ENCODE data around the gene GRIK5. TPM values are rescaled to one million over a fixed set of nuclear protein-coding genes. Genes with fewer than 3 reads are reported as not detected.

The GRIK5 gene
- total and polyA plus RNA-seq, 2 of the 8 experiments (the other 6 are each of a cell fraction or from before 2014, with no cell fraction given): 17.8 to 42.9 TPM

DNA sequence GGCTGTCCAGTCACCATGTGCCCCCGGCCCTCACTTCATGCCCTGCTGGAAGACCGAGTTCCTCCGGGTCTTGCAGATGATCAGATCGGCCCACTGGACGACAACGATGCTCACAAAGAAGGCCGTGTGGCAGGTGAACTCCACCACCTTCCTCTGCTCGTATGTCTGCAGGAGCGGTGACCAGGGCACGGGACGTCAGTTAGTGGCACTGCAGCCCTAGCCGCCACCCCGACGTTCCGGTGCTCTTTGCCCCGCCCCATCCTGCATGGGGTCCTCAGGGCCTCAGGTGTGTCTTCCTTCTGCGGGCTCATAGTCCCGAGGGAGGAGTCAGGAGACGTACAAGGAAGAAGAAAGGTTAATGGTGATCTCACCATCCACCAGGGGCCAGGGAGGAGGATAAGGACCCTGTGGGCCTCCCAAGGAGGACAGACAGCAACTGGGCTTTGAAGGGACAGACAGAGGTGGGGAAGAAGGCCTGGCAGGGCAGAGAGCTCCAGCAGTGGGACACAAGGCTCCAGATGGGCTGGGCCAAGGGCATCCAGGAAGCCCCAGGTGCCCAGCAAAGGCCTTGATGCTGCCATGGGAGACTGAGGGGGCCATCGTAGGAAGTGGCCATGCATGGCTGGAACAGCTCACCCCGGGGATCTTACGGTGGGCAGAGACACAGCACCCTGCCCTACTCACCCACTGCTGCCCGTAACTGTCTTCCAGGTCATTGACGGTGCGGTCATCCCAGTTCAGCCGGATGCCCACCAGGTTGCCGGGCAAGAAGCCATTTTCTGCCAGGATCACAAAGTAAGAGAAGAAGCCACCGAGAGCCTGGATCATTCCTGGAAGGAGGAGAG is 101.0 kb downstream of the GRIK5 start:
- Histone ChIP-seq H2AK5ac (ENCODE audit: low read depth, low read length) (no peak overlapping the region), H3K36me3 (ENCODE audit: control insufficient read depth in 2 of 4, insufficient read depth in 4 of 4, low read length in 3 of 4) (peaks cover 0 to 9% (median 0%) of the 10 kb centered on the region in 4 experiments; a peak in 3 of 8 replicates), H2BK120ac (replicated peaks; ENCODE audit: low read depth, low read length) (no peak overlapping the region), H3K18ac (ENCODE audit: extremely low read depth, low read length) (no peak overlapping the region), H3K14ac (ENCODE audit: insufficient read length) (no peak overlapping the region), H3K4me3 (ENCODE audit: extremely low read depth in 1 of 4, insufficient read depth in 2 of 4, low read depth in 3 of 4, low read length in 4 of 4) (no peak overlapping the region), H3K23ac (ENCODE audit: insufficient read length) (no peak overlapping the region), H4K8ac (ENCODE audit: extremely low read depth, insufficient read depth, low read length) (peak overlapping the region; percentile 38; the same call in 1 of the 2 replicates), H4K91ac (replicated peaks; ENCODE audit: insufficient read length, low read length) (no peak overlapping the region), H3K4ac (replicated peaks; ENCODE audit: insufficient read length, low read depth, low read length) (no peak overlapping the region), H2BK12ac (ENCODE audit: low read depth, low read length) (no peak overlapping the region), H2BK20ac (ENCODE audit: low read length) (no peak overlapping the region), H3K27ac (ENCODE audit: low read depth, low read length) (no peak overlapping the region), H3K9ac (replicated peaks in 1 of 4; ENCODE audit: extremely low read depth in 1 of 4, low read depth in 3 of 4, low read length in 3 of 4) (no peak overlapping the region), H3K23me2 (ENCODE audit: low read depth, low read length) (no peaks in the 10 kb centered on the region), H3K79me1 (ENCODE audit: low read depth, low read length) (no peaks in the 10 kb centered on the region), H2BK5ac (ENCODE audit: low read depth, low read length) (peak overlapping the region; percentile 60; the same call in 1 of the 2 replicates), H3K4me2 (ENCODE audit: insufficient read depth in 1 of 2, low read depth in 2 of 2, low read length in 2 of 2) (no peak overlapping the region), H3K79me2 (ENCODE audit: control insufficient read depth in 1 of 2, insufficient read depth in 2 of 2, low read length in 2 of 2) (no peaks in the 10 kb centered on the region), H3K27me3 (replicated peaks in 1 of 4; ENCODE audit: control insufficient read depth in 3 of 4, extremely low read depth in 1 of 4, insufficient read depth in 3 of 4, low read length in 3 of 4) (no peaks in the 10 kb centered on the region), H3K56ac (replicated peaks; ENCODE audit: insufficient read length, low read depth, low read length) (no peak overlapping the region), H4K20me1 (replicated peaks in 1 of 2; ENCODE audit: control insufficient read depth in 1 of 2, insufficient read depth in 2 of 2, low read length in 2 of 2) (peaks cover 0 to 3% of the 10 kb centered on the region in 2 experiments), H4K5ac (ENCODE audit: insufficient read length, low read depth, low read length) (no peak overlapping the region), H3K4me1 (replicated peaks in 1 of 4; ENCODE audit: control insufficient read depth in 3 of 4, insufficient read depth in 4 of 4, low read length in 3 of 4) (no peaks in the 10 kb centered on the region), H3K9me3 (ENCODE audit: insufficient read depth in 2 of 2, low read depth in 1 of 2, low read length in 1 of 2) (no peaks in the 10 kb centered on the region), H2BK15ac (ENCODE audit: low read length) (no peak overlapping the region), H2AFZ (ENCODE audit: low read length) (no peak overlapping the region)
- DNase-seq (ENCODE audit: low read depth in 1 of 2, low spot score in 2 of 2) (no peak), FAIRE-seq (no peak)
- ChIA-PET POLR2A (ENCODE audit: partially characterized antibody) (interaction anchor here (0.8 kb wide), 1 partner anchor 47 kb away, joined by 3 read pairs; no protein-coding TSS in a partner anchor), CTCF (ENCODE audit: partially characterized antibody) (interaction anchor here (0.5 to 1.2 kb wide), 3 partner anchors 12 to 17 kb away, joined by 3 to 4 read pairs (median 3); no protein-coding TSS in a partner anchor)
- 91% methylated on average over 25 of the region's 28 CpGs; no CpG with 5 or more reads in 1 of the 2 experiments for WGBS, 2 experiments (ENCODE audit: extremely low coverage in 1 of 2, insufficient coverage in 1 of 2, insufficient read length in 1 of 2, insufficient replicate concordance in 2 of 2, low coverage in 1 of 2, low lambda C conversion rate in 2 of 2, missing lambda C conversion rate in 1 of 2)
- TF ChIP-seq RNF2 (IDR thresholded peaks at IDR 0.05; ENCODE audit: borderline replicate concordance, low read depth, low read length, missing control alignments, poor library complexity, severe bottlenecking) (no peak), CREB1 (IDR thresholded peaks at IDR 0.05) (no peak), E2F6 (IDR thresholded peaks at IDR 0.05) (no peak), RBBP5 (IDR thresholded peaks at IDR 0.05; ENCODE audit: borderline replicate concordance, low read depth, low read length) (no peak), SIRT6 (IDR thresholded peaks at IDR 0.05; ENCODE audit: low read length) (no peak), RXRA (IDR thresholded peaks at IDR 0.05; ENCODE audit: insufficient read depth, low read depth, low read length) (no peak), POU5F1 (IDR thresholded peaks at IDR 0.05; ENCODE audit: low read depth, low read length) (no peak), CHD1 (IDR thresholded peaks at IDR 0.05; ENCODE audit: low read depth, low read length) (no peak), SIX5 (IDR thresholded peaks at IDR 0.05; ENCODE audit: low read depth, low read length) (no peak), EP300 (IDR thresholded peaks at IDR 0.05; ENCODE audit: borderline replicate concordance in 1 of 2, low read depth in 2 of 2, low read length in 2 of 2) (no peak), POLR2A (IDR thresholded peaks at IDR 0.05; ENCODE audit: control extremely low read depth in 1 of 2, low read depth in 2 of 2, low read length in 2 of 2) (no peak), NRF1 (IDR thresholded peaks at IDR 0.05; ENCODE audit: low read depth, low read length) (no peak)
